Activated naive CD8-positive, alpha-beta T cell treated with anti-CD3 and anti-CD28 coated beads, Interleukin-2, amount 50 U/mL, for 24 hours (primary cell): Measurements from ENCODE around the gene FANCE.
"Not testable (repeated sequence)": the region's sequence is repeated elsewhere in the genome, so short reads cannot be mapped to it uniquely, and the experiment has no call there.

Experiments used
- ATAC-seq: fragments of 150-1000 bp; cut with Tn5 transposase; one replicate; pipeline ENCODE4 v1.10.0; 2021
- DNase-seq: peaks from one replicate; pipeline ENCODE4 v3.0.0; 2021
- H3K27ac Mint-ChIP-seq: one replicate; pipeline ENCODE4 v1.8.0; 2021; ENCODE audit warnings: mild to moderate bottlenecking, mixed read lengths
- H3K27me3 Mint-ChIP-seq: one replicate; pipeline ENCODE4 v1.8.0; 2021; ENCODE audit warnings: mixed read lengths
- H3K36me3 Mint-ChIP-seq: one replicate; pipeline ENCODE4 v1.8.0; 2021; ENCODE audit warnings: low read depth, mixed read lengths
- H3K4me1 Mint-ChIP-seq: one replicate; pipeline ENCODE4 v1.8.0; 2021; ENCODE audit warnings: mixed read lengths
- H3K4me3 Mint-ChIP-seq: one replicate; pipeline ENCODE4 v1.8.0; 2021; ENCODE audit warnings: mild to moderate bottlenecking, moderate library complexity, mixed read lengths
- H3K9me3 Mint-ChIP-seq: one replicate; pipeline ENCODE4 v1.8.0; 2021; ENCODE audit warnings: mixed read lengths

Gene FANCE

DNA sequence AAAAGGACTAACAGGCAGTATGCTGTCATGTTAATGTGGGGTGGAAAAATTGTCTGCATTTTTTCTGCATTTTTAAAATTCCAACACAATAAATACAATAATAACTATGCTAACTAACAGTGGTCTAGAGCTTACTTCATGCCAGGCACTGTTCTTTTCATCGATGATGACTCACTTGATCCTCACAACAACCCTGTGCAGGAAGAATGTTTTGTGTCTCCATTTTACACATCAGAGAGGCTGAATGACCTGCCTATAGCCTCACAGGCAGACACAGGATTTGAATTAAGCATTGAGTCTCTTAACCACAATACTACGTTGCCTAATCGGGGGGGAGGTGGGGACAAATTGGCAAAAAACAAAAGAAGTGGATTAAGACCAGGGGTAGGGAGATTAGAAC lies 26.9 kb upstream of the FANCE start:
- peaks cover 20% of the 10 kb centered on the region for H3K9me3 Mint-ChIP-seq
- no peaks in the 10 kb centered on the region for H3K4me1 Mint-ChIP-seq
- H3K4me3 Mint-ChIP-seq = no peak overlapping the region
- H3K27me3 Mint-ChIP-seq = no peaks in the 10 kb centered on the region
- ATAC-seq (no peak), DNase-seq (no peak)
- H3K27ac Mint-ChIP-seq = no peak overlapping the region
- H3K36me3 Mint-ChIP-seq = peaks cover 35% of the 10 kb centered on the region

DNA sequence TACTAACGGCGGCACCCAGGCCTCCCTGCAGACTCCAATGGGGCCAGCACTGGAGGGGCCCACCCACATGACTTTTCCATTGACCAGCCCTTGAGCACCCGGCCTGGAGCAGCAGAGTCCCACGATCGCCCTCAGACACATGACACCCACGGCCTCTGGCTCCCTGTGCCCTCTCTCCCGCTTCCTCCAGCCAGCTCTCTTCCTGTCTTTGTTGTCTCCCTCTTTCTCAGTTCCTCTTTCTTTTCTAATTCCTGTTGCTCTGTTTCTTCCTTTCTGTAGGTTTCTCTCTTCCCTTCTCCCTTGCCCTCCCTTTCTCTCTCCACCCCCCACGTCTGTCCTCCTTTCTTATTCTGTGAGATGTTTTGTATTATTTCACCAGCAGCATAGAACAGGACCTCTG lies 26.1 kb upstream of the FANCE start:
- Mint-ChIP-seq H3K4me3 (no peak overlapping the region), H3K27me3 (no peaks in the 10 kb centered on the region), H3K4me1 (no peaks in the 10 kb centered on the region), H3K27ac (no peak overlapping the region), H3K36me3 (peaks cover 33% of the 10 kb centered on the region), H3K9me3 (peaks cover 21% of the 10 kb centered on the region)
- no peak for ATAC-seq
- no peak for DNase-seq

DNA sequence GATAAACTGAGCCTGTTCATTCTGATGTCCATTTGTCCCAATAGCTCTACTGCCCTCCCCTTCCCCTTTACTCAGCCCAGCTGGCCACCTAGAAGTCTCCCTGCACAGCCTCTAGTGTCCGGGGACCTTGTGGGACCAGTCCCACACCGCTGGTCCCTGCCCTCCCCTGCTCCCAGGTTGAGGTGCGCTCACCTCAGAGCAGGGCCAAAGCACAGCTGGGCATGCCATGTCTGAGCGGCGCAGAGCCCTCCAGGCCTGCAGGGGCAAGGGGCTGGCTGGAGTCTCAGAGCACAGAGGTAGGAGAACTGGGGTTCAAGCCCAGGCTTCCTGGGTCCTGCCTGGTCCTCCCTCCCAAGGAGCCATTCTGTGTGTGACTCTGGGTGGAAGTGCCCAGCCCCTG lies 24.7 kb upstream of the FANCE start:
- no peak for DNase-seq
- Mint-ChIP-seq H3K4me3 (no peak overlapping the region), H3K36me3 (peaks cover 30% of the 10 kb centered on the region), H3K27me3 (no peaks in the 10 kb centered on the region), H3K9me3 (peaks cover 21% of the 10 kb centered on the region), H3K27ac (no peak overlapping the region), H3K4me1 (no peaks in the 10 kb centered on the region)
- no peak for ATAC-seq

DNA sequence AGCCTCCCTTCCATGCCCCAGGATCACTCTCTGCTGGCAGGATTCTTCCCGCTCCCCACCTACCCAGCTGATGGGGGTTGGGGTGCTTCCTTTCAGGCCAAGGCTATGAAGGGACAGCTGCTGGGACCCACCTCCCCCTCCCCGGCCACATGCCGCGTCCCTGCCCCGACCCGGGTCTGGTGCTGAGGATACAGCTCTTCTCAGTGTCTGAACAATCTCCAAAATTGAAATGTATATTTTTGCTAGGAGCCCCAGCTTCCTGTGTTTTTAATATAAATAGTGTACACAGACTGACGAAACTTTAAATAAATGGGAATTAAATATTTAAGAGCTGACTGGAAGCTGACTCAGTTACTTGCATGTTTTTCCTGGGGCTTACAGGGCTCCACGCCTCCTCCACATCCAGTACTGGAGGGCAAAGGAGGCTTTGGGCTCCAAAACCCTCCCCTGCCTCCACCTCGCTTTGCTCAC lies 24.3 kb upstream of the FANCE start:
- DNase-seq (no peak), ATAC-seq (no peak)
- no peaks in the 10 kb centered on the region for H3K27me3 Mint-ChIP-seq
- H3K36me3 Mint-ChIP-seq = peaks cover 30% of the 10 kb centered on the region
- H3K4me1 Mint-ChIP-seq = no peaks in the 10 kb centered on the region
- H3K27ac Mint-ChIP-seq = no peak overlapping the region
- H3K9me3 Mint-ChIP-seq = peaks cover 21% of the 10 kb centered on the region
- H3K4me3 Mint-ChIP-seq = no peak overlapping the region

DNA sequence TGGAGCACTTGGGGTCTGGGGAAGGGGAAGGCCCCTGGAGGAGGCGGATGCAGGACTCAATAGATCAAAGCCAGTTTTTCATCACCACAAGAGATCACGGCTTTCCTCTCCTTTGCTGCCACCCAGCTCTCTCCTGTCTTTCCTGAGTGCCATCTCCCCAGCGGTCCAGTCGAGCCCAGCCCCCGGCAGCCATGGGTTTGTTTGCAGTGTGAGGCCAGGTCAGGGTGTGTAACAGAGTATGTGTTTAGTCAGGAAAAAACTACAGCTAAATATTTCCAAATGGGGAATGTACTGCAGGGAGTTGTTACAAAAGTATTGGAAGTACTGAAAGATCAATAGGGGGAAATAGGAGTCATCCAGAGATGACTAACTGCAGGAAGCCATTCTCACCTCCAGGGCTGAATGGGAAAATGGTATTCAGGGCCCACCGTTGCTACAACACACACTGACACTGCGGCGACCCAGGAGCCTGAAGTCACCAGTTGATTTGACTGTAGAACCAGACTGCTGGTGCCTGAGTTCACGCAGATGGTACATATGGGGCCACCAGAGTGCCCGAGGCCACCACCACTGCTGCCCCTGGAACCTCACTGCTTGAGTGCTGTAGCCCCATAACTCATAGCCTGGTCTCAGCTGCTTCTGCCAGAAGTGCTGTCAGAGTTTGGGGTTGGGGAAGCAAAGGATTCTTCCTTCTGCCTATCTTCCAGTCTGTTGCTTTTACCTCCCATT lies 23.6 kb upstream of the FANCE start:
- peaks cover 30% of the 10 kb centered on the region for H3K36me3 Mint-ChIP-seq
- H3K27me3 Mint-ChIP-seq = no peaks in the 10 kb centered on the region
- peaks cover 21% of the 10 kb centered on the region for H3K9me3 Mint-ChIP-seq
- no peaks in the 10 kb centered on the region for H3K4me1 Mint-ChIP-seq
- H3K27ac Mint-ChIP-seq = no peak overlapping the region
- DNase-seq (no peak), ATAC-seq (no peak)
- no peak overlapping the region for H3K4me3 Mint-ChIP-seq

DNA sequence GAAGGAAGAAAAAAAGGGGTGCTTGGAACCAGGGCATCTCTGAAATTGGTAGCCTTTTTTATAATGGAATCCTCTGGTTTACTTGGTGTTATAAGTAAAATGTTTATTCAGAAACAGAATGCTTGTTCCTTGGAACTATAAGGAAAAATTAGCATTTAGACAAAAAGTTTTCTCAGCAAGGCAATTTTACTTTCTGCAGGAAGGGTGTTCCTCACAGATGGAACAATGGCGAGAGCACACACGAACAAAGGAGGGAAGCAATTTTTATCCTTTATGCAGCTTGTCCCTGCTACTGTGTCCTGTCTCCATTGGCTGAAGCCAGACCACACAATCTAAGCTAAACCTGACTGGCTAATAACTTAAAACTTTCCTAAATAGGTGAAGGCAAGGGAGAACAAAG lies 22.7 kb upstream of the FANCE start:
- Mint-ChIP-seq H3K4me3 (no peak overlapping the region), H3K27ac (no peak overlapping the region), H3K27me3 (no peaks in the 10 kb centered on the region), H3K4me1 (no peaks in the 10 kb centered on the region), H3K36me3 (peaks cover 29% of the 10 kb centered on the region), H3K9me3 (peaks cover 21% of the 10 kb centered on the region)
- DNase-seq (no peak), ATAC-seq (no peak)

DNA sequence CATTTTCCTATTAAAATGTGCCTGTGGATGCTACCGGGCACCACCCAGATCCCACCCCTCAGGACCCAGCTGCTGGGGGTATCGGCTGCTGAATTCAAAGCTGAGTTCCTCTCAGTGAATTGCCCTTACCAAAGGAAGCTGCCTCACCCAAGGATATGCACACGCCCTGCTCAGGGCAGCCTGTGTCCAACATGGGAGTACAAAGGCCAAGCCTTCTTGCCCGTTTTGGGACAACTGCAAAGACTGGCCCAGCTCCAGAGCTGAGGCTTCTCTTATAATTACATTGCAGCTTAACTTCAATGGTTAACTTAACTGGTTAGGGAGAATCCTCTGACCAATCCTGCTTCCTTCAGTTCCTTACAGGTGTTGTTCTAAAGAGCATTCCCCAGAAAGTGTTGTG lies 19.8 kb upstream of the FANCE start:
- Mint-ChIP-seq H3K27ac (no peak overlapping the region), H3K4me3 (no peak overlapping the region), H3K4me1 (no peaks in the 10 kb centered on the region), H3K9me3 (peaks cover 21% of the 10 kb centered on the region), H3K27me3 (no peaks in the 10 kb centered on the region), H3K36me3 (peaks cover 18% of the 10 kb centered on the region)
- no peak for DNase-seq
- no peak for ATAC-seq

DNA sequence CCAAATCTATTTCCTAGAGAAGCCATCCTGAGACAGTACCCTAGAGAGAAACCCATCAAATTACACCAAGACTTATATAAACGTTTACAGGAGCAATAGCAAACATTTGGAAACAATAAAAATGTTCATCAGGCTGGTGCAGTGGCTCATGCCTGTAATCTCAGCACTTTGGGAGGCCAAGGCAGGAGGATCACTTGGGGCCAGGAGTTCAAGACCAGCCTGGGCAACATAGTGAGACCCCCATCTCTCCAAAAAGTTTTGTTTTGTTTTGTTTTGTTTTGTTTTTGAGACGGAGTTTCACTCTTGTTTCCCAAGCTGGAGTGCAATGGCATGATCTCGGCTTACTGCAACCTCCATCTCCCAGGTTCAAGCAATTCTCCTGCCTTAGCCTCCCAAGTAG lies 19.4 kb upstream of the FANCE start:
- H3K9me3 Mint-ChIP-seq = peaks cover 21% of the 10 kb centered on the region
- DNase-seq, ATAC-seq, H3K27me3 Mint-ChIP-seq, H3K27ac Mint-ChIP-seq, H3K4me3 Mint-ChIP-seq, H3K4me1 Mint-ChIP-seq: not testable (repeated sequence)
- H3K36me3 Mint-ChIP-seq = peaks cover 18% of the 10 kb centered on the region

DNA sequence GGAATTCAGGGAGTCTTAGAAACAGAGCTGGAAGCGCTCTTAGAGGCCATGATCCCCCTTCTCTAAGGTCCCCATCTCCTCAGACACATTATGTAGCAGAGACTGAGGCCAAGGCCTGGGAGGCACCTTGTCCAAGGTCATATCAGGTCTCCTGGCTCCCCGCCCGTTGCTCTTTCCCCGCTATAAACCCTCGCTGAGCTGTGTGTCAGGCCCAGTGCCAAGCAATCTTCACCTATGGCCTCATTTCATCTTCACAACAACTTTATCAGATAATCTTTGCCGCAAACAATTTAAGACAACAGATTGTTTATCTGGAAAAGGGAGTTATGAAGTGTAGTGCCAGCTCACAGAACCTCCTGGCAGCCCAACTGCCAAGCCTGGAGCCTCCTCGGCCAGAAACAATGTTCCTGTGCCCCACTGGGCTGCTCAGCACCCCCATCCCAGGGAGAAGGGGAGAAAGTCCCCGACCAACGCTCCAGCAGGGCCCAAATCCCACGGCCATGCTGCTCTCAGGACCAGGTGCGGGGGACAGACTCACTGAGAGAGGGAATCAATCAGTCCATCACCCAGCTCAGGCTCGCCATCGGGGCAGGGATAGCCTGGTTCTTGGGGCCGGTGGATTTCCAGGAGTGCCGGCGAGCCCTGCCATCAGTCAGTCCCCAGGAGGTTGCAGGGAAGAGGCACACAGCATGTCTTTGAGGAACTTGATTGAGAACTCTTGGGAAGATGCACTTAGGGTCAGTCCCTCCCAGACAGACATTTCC lies 16.9 kb upstream of the FANCE start:
- Mint-ChIP-seq H3K36me3 (no peaks in the 10 kb centered on the region), H3K9me3 (peaks cover 2% of the 10 kb centered on the region), H3K27ac (no peak overlapping the region), H3K4me1 (no peaks in the 10 kb centered on the region), H3K4me3 (no peak overlapping the region), H3K27me3 (no peaks in the 10 kb centered on the region)
- no peak for ATAC-seq
- no peak for DNase-seq

DNA sequence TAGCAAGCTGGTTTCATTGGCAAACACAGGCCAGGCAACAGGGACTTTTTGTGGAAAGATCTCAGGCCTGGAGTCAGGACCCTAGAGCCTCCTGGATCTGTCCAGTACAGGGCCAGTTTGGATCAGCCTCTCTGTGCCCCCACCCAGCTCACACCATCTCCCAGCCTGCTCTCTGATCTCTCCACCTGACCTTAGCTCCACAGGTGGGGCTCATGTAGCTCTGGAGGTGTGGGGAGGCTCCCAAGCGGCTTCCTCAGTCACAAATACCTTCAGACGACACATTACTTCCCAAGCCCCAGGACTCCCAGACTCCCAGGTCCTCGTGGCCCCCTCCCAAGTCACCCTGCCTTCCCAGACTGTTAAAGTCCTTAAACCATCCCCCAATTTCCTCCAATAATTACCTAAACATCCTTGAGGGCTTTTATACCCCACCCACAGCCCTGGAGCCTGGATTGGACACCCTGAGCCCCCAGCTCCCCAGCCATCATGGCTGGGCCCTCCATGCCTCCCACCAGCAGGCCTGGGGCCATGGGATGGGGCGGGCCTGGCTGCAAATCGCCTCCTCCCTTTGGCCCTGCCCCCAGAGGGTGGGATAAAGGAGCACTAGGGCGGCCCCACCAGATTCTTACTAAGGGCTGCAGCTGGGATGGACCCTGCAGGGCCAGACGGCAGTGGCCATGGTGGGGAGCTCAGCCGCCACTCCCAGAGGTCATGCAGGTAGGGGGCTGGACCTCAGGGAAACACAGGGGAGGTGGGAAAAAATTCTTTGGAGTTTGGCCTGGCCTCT lies 15.9 kb upstream of the FANCE start:
- Mint-ChIP-seq H3K27me3 (no peaks in the 10 kb centered on the region), H3K27ac (no peak overlapping the region), H3K4me1 (no peaks in the 10 kb centered on the region), H3K4me3 (no peak overlapping the region), H3K9me3 (no peaks in the 10 kb centered on the region), H3K36me3 (no peaks in the 10 kb centered on the region)
- DNase-seq (no peak), ATAC-seq (no peak)

DNA sequence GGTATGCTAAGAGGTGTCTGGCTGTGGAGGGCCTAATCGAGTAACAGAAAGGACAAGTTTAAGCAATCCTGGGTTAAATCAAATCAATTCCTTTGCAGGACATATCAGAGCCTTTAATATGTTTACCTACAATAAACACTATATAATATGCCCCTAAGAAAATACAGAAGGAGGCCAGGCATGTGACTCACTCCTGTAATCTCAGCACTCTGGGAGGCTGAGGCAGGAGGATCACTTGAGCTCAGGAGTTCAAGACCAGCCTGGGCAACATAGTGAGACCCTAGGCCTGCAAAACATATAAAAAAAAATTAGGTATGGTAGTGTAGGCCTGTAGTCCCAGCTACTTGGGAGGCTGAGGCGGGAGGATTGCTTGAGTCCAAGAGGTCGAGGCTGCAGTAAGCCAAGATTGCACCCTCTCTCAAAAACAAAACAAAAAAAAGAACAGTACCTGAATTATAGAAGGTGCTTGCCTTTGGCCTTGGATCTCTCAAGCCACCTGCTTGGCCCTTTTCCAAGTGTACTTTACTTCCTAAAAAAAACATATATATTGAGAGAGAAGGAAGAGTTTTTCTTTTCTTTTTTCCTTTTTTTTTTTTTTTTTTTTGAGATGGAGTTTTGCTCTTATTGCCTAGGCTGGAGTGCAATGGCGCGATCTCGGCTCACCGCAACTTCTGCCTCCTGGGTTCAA lies 13.6 kb upstream of the FANCE start:
- H3K9me3 Mint-ChIP-seq, H3K4me1 Mint-ChIP-seq, H3K27me3 Mint-ChIP-seq, H3K4me3 Mint-ChIP-seq, ATAC-seq, H3K36me3 Mint-ChIP-seq, H3K27ac Mint-ChIP-seq, DNase-seq: not testable (repeated sequence)

DNA sequence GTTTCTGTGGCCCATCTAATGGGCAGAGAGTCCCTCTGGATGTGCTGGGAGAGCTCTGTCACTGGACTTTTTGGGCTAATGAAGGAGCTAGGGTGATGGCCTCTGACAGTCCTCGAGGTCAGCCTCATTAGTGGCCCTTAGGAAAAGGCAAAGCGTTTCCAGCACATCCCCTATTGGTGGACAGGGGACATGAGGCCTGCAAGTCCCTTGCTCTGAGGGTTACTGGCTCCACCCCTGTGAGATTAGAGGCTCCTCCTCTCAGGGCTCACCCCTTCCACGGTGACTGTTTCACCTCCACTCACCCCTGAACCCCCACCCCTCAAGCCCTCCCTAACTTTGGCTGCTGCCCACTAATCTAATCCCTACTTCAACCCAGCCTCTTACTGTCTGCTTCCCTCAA lies 12.8 kb upstream of the FANCE start:
- no peak overlapping the region for H3K27ac Mint-ChIP-seq

DNA sequence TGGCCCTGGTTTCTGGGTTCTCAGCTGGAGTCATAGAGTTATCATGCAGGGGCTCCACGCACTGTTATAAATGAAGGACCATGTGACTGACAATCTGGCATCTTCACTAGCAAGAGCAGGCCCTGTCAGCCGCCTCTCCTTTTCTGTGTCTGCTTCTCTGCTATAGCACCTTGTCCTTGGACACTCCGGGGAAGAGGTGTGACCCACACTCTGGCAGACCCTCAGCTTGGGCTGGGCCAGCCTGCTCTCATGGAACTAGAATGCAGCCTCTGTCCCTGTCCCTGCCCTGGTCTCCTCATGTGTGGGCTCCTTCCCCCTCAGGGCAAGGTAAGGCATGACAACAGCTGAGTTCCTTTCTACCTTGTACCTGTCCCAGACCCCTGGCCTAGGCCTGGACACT lies 10.9 kb upstream of the FANCE start:
- Mint-ChIP-seq H3K27me3 (no peaks in the 10 kb centered on the region), H3K9me3 (no peaks in the 10 kb centered on the region), H3K4me1 (no peaks in the 10 kb centered on the region), H3K27ac (no peak overlapping the region), H3K4me3 (no peak overlapping the region), H3K36me3 (no peaks in the 10 kb centered on the region)
- ATAC-seq = no peak
- no peak for DNase-seq

More for the DNA sequence above, 12.8 kb upstream of the FANCE start:
- Mint-ChIP-seq H3K4me1 (no peaks in the 10 kb centered on the region), H3K9me3 (no peaks in the 10 kb centered on the region), H3K36me3 (no peaks in the 10 kb centered on the region), H3K4me3 (no peak overlapping the region), H3K27me3 (no peaks in the 10 kb centered on the region)
- ATAC-seq (no peak), DNase-seq (no peak)

DNA sequence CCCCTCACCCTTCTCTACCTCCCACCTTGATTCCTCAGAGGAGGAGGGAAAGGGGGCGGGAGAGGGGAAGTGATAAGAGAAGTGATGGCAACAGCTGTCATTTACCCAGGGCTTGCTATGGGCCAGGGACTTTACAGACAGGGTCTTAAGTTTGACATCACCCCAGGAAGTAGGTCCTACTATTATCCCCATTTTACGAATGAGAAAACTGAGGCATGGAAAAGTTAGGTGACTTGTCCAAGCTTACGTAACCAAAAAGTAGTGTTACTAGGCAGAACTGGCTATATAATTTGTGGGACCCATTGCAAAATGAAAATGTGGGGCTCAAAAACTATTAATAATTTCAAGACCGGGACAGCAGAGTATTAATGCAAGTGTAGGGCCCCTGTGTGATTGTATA lies 10.5 kb upstream of the FANCE start:
- Mint-ChIP-seq H3K4me1 (no peaks in the 10 kb centered on the region), H3K4me3 (no peak overlapping the region), H3K9me3 (no peaks in the 10 kb centered on the region), H3K27me3 (no peaks in the 10 kb centered on the region), H3K27ac (no peak overlapping the region), H3K36me3 (no peaks in the 10 kb centered on the region)
- ATAC-seq (no peak), DNase-seq (no peak)
